ENCODE measurements around the gene MYO1E.
A peak's percentile ranks its signal among the peaks of the same experiment; 100 is the strongest.

Gene MYO1E

GRCh38 chr15:59257140-59257539, 115.5 kb downstream of the MYO1E start:
- no peak for DNase-seq (ENCODE audit: low read depth)
- H3K4me3 ChIP-seq (ENCODE audit: low read depth, low read length) = no peak overlapping the region
- no peak for TF ChIP-seq CTCF (conservative IDR thresholded peaks at IDR 0.05; ENCODE audit: low read depth, low read length)

GRCh38 chr15:59256482-59256881, 116.2 kb downstream of the MYO1E start:
- H3K4me3 ChIP-seq (ENCODE audit: low read depth, low read length) = no peak overlapping the region
- DNase-seq (ENCODE audit: low read depth) = no peak
- no peak for TF ChIP-seq CTCF (conservative IDR thresholded peaks at IDR 0.05; ENCODE audit: low read depth, low read length)

- no peak for TF ChIP-seq CTCF (conservative IDR thresholded peaks at IDR 0.05; ENCODE audit: low read depth, low read length)
- peak; percentile 9 for DNase-seq (ENCODE audit: low read depth)
- no peak overlapping the region for H3K4me3 ChIP-seq (ENCODE audit: low read depth, low read length)
Observed at GRCh38 chr15:59255680-59256336, 116.9 kb downstream of the MYO1E start.

GRCh38 chr15:59252137-59252536, 120.5 kb downstream of the MYO1E start:
- TF ChIP-seq CTCF (conservative IDR thresholded peaks at IDR 0.05; ENCODE audit: low read depth, low read length) = no peak

GRCh38 chr15:59251001-59251845, 121.4 kb downstream of the MYO1E start:
- no peak for DNase-seq (ENCODE audit: low read depth)
- no peak overlapping the region for H3K4me3 ChIP-seq (ENCODE audit: low read depth, low read length)
- no peak for TF ChIP-seq CTCF (conservative IDR thresholded peaks at IDR 0.05; ENCODE audit: low read depth, low read length)

More at GRCh38 chr15:59252137-59252536, 120.5 kb downstream of the MYO1E start:
- no peak for DNase-seq (ENCODE audit: low read depth)
- H3K4me3 ChIP-seq (ENCODE audit: low read depth, low read length) = no peak overlapping the region

GRCh38 chr15:59250249-59250648, 122.4 kb downstream of the MYO1E start:
- TF ChIP-seq CTCF (conservative IDR thresholded peaks at IDR 0.05; ENCODE audit: low read depth, low read length) = no peak
- DNase-seq (ENCODE audit: low read depth) = no peak
- H3K4me3 ChIP-seq (ENCODE audit: low read depth, low read length) = no peak overlapping the region

Data from choroid plexus epithelial cell (primary cell).